Measurements from ENCODE around the gene ING5.

ING5 gene

GRCh38 chr2:241686650-241687425 is 15.0 kb upstream of the ING5 start, which contains the start of gene DTYMK:
DTYMK (minus strand) TSS chr2:241686815; CDS start chr2:241686783, 32 bp downstream.
- peaks cover 7% of the 10 kb centered on the region; the same call in 1 of the 2 replicates for H4K20me1 ChIP-seq (ENCODE audit: insufficient read depth, low read length)
- DNase-seq (peak; percentile 95), ATAC-seq (ENCODE audit: insufficient read depth, low read depth) (peak; percentile 94)
- peak within 1 kb of the TSS; percentile 95 for H2AFZ ChIP-seq (ENCODE audit: low read depth, low read length)
- H3K27me3 ChIP-seq (ENCODE audit: insufficient read depth, low read length, poor library complexity): no peaks in the 10 kb centered on the region
- H3K4me2 ChIP-seq (ENCODE audit: insufficient read depth, low read length): peak within 1 kb of the TSS; percentile 93
- H3K4me3 ChIP-seq (ENCODE audit: low read depth in 1 of 2, low read length in 2 of 2): peak within 1 kb of the TSS; percentile 70 to 100
- peaks cover 76% of the 10 kb centered on the region for H3K79me2 ChIP-seq (ENCODE audit: insufficient read depth, low read length)
- TF ChIP-seq EZH2 (IDR thresholded peaks at IDR 0.05; ENCODE audit: borderline replicate concordance, low read depth, low read length, severe bottlenecking): no peak
- TF ChIP-seq CTCF (IDR thresholded peaks at IDR 0.05; ENCODE audit: borderline replicate concordance, extremely low read depth, low read length, poor library complexity, severe bottlenecking): no peak
- H3K9me3 ChIP-seq (ENCODE audit: insufficient read depth, low read length, severe bottlenecking): no peaks in the 10 kb centered on the region
- H3K4me1 ChIP-seq (ENCODE audit: insufficient read depth, low read length): peaks cover 46% of the 10 kb centered on the region
- H3K27ac ChIP-seq (ENCODE audit: low read length): peak within 1 kb of the TSS; percentile 91
- peaks cover 67% of the 10 kb centered on the region for H3K36me3 ChIP-seq (ENCODE audit: insufficient read depth, low read length)
- peak within 1 kb of the TSS; percentile 98 for H3K9ac ChIP-seq (ENCODE audit: low read depth, low read length)

GRCh38 chr2:241689306-241689705 is 12.5 kb upstream of the ING5 start:
- Histone ChIP-seq H3K36me3 (ENCODE audit: insufficient read depth, low read length) (peaks cover 56% of the 10 kb centered on the region), H3K79me2 (ENCODE audit: insufficient read depth, low read length) (peaks cover 57% of the 10 kb centered on the region), H3K9me3 (ENCODE audit: insufficient read depth, low read length, severe bottlenecking) (no peaks in the 10 kb centered on the region), H3K4me2 (ENCODE audit: insufficient read depth, low read length) (peak overlapping the region; percentile 38; the same call in 1 of the 2 replicates), H3K27me3 (ENCODE audit: insufficient read depth, low read length, poor library complexity) (no peaks in the 10 kb centered on the region), H3K27ac (ENCODE audit: low read length) (0 out of 2 replicates have a peak overlapping the region, but pooled peaks have one; percentile 37), H3K9ac (ENCODE audit: low read depth, low read length) (no peak overlapping the region), H4K20me1 (ENCODE audit: insufficient read depth, low read length) (peaks cover 4% of the 10 kb centered on the region; the same call in 1 of the 2 replicates), H2AFZ (ENCODE audit: low read depth, low read length) (no peak overlapping the region), H3K4me1 (ENCODE audit: insufficient read depth, low read length) (peaks cover 43% of the 10 kb centered on the region), H3K4me3 (ENCODE audit: low read depth in 1 of 2, low read length in 2 of 2) (no peak overlapping the region)
- TF ChIP-seq EZH2 (IDR thresholded peaks at IDR 0.05; ENCODE audit: borderline replicate concordance, low read depth, low read length, severe bottlenecking) (no peak), CTCF (IDR thresholded peaks at IDR 0.05; ENCODE audit: borderline replicate concordance, extremely low read depth, low read length, poor library complexity, severe bottlenecking) (no peak)
- DNase-seq (no peak), ATAC-seq (ENCODE audit: insufficient read depth, low read depth) (no peak)

GRCh38 chr2:241690202-241690717 is 11.6 kb upstream of the ING5 start:
- Histone ChIP-seq H3K9me3 (ENCODE audit: insufficient read depth, low read length, severe bottlenecking) (no peaks in the 10 kb centered on the region), H3K27ac (ENCODE audit: low read length) (no peak overlapping the region), H3K4me3 (ENCODE audit: low read depth in 1 of 2, low read length in 2 of 2) (no peak overlapping the region), H3K4me1 (ENCODE audit: insufficient read depth, low read length) (peaks cover 33% of the 10 kb centered on the region), H3K36me3 (ENCODE audit: insufficient read depth, low read length) (peaks cover 57% of the 10 kb centered on the region), H2AFZ (ENCODE audit: low read depth, low read length) (no peak overlapping the region), H4K20me1 (ENCODE audit: insufficient read depth, low read length) (peaks cover 4% of the 10 kb centered on the region; the same call in 1 of the 2 replicates), H3K27me3 (ENCODE audit: insufficient read depth, low read length, poor library complexity) (no peaks in the 10 kb centered on the region), H3K79me2 (ENCODE audit: insufficient read depth, low read length) (peaks cover 48% of the 10 kb centered on the region), H3K9ac (ENCODE audit: low read depth, low read length) (no peak overlapping the region), H3K4me2 (ENCODE audit: insufficient read depth, low read length) (peak overlapping the region; percentile 38; the same call in 1 of the 2 replicates)
- TF ChIP-seq CTCF (IDR thresholded peaks at IDR 0.05; ENCODE audit: borderline replicate concordance, extremely low read depth, low read length, poor library complexity, severe bottlenecking) (no peak), EZH2 (IDR thresholded peaks at IDR 0.05; ENCODE audit: borderline replicate concordance, low read depth, low read length, severe bottlenecking) (no peak)
- ATAC-seq (ENCODE audit: insufficient read depth, low read depth): no peak
- no peak for DNase-seq
